HepG2 (cell line): Measurements from ENCODE around the gene ZNF691. TPM values are rescaled to one million over a fixed set of nuclear protein-coding genes. Genes with fewer than 3 reads are reported as not detected.

Experiments used
- ATAC-seq: fragments of 200-7000 bp; cut with Tn5 transposase; 3 replicates; pipeline ENCODE4 v1.9.1; 2020; ENCODE audit warnings: mild to moderate bottlenecking, moderate library complexity
- BruUV-seq: library from RNA; stranded (reverse); fragments of 400-500 nt; replicated peaks from 2 replicates; lab custom pipeline; 2021; lab: Mats Ljungman, UMichigan
- CTCF ChIA-PET: fragments of 300-600 bp; formaldehyde crosslinking; extraction: SDS; loops from one replicate; lab custom pipeline; 2021; ENCODE audit warnings: low total read pairs, inconsistent platforms, low intra/inter-chr PET ratio; lab: Yijun Ruan, JAX
- POLR2A ChIA-PET: fragments of 350-600 bp; sonication (Branson Sonifier 250); formaldehyde crosslinking; loops from one replicate; lab custom pipeline; 2020; ENCODE audit warnings: antibody characterized with exemption, inconsistent platforms; lab: Yijun Ruan, JAX
- DNase-seq: peaks from one replicate; pipeline ENCODE4 v3.0.0-alpha.2; 2015; ENCODE audit warnings: low spot score
- FAIRE-seq: peaks from 3 replicates; lab custom pipeline; 2011; peaks lifted over from hg19 to GRCh38; lab: Jason Lieb, UNC
- H2AFZ ChIP-seq: one replicate; pipeline ENCODE4 v1.6.1; 2011; ENCODE audit warnings: low read length, inconsistent platforms
- H3K27ac ChIP-seq: fragments of 300-600 bp; 3 replicates; pipeline ENCODE4 v1.8.0; 2011; ENCODE audit warnings: mixed run types, mild to moderate bottlenecking, mixed read lengths, low read length, inconsistent platforms; ENCODE audit not compliant: insufficient read depth; ENCODE audit errors: extremely low read length
- H3K27me3 ChIP-seq, 2 experiments: fragments of 200-600 bp in 1 of 2; 2 replicates in 1 of 2; 3 replicates in 1 of 2; pipeline versions ENCODE4 v1.6.0 to v1.8.0; 2011; ENCODE audit warnings: low read length in 2 of 2, mild to moderate bottlenecking in 2 of 2, moderate library complexity in 2 of 2, inconsistent platforms in 1 of 2; ENCODE audit not compliant: insufficient read depth in 2 of 2, control insufficient read depth in 1 of 2
- H3K36me3 ChIP-seq, 2 experiments: fragments of 200-600 bp in 1 of 2; replicated peaks in 1 of 2; 2 replicates in 1 of 2; 3 replicates in 1 of 2; pipeline versions ENCODE4 v1.5.1 to v1.8.0; 2011; ENCODE audit warnings: low read length in 2 of 2, inconsistent platforms in 1 of 2; ENCODE audit not compliant: insufficient read depth in 2 of 2, control insufficient read depth in 1 of 2
- H3K4me1 ChIP-seq: 2 replicates; pipeline ENCODE4 v1.5.1; 2012; ENCODE audit warnings: low read length, inconsistent platforms; ENCODE audit not compliant: insufficient read depth
- H3K4me2 ChIP-seq: 2 replicates; pipeline ENCODE4 v1.6.0; 2011; ENCODE audit warnings: low read depth, low read length, inconsistent platforms
- H3K4me3 ChIP-seq, 3 experiments: fragments of 200-600 bp in 1 of 3; sonication (generic), shearing (Covaris generic) in 1 of 3; replicated peaks in 1 of 3; 2 replicates each; pipeline ENCODE4 v1.5.1; 2011 to 2016; ENCODE audit warnings: low read length in 3 of 3, inconsistent platforms in 2 of 3, low read depth in 2 of 3, mild to moderate bottlenecking in 2 of 3, control low read depth in 1 of 3, mixed read lengths in 1 of 3; ENCODE audit not compliant: insufficient read depth in 1 of 3
- H3K79me2 ChIP-seq: one replicate; pipeline ENCODE4 v1.6.1; 2011; ENCODE audit warnings: low read length, inconsistent platforms; ENCODE audit not compliant: insufficient read depth
- H3K9ac ChIP-seq: 2 replicates; pipeline ENCODE4 v1.6.0; 2011; ENCODE audit warnings: mild to moderate bottlenecking, low read depth, low read length, inconsistent platforms; ENCODE audit not compliant: insufficient read depth
- H3K9me3 ChIP-seq: 2 replicates; pipeline ENCODE4 v1.5.1; 2012; ENCODE audit warnings: mild to moderate bottlenecking, low read length
- H4K20me1 ChIP-seq: 2 replicates; pipeline ENCODE4 v1.6.0; 2011; ENCODE audit warnings: inconsistent platforms, mild to moderate bottlenecking, low read length, moderate library complexity; ENCODE audit not compliant: insufficient read depth
- AGO2 ChIP-seq: fragments of 200-400 bp; formaldehyde crosslinking; optimal IDR thresholded peaks from 2 replicates; pipeline ENCODE3; 2017; ENCODE audit warnings: mild to moderate bottlenecking, low read depth, low read length, moderate library complexity
- BORCS8-MEF2B ChIP-seq: sonication (generic); formaldehyde crosslinking; IDR thresholded peaks from 2 replicates; pipeline ENCODE4 v1.8.0; 2022; ENCODE audit warnings: mild to moderate bottlenecking, missing genetic modification reagents
- IKZF1 ChIP-seq: fragments of 450-650 bp; IDR thresholded peaks from 2 replicates; pipeline ENCODE4 v1.7.1; 2016
- JUNB ChIP-seq: sonication (generic); formaldehyde crosslinking; IDR thresholded peaks from 2 replicates; pipeline ENCODE4 v1.8.0; 2022; ENCODE audit warnings: missing genetic modification reagents, mild to moderate bottlenecking, borderline replicate concordance
- WGBS: methylation state at CpG from one replicate; pipeline ENCODE4 v1.1.6; 2017; ENCODE audit warnings: low lambda C conversion rate; 5-methylcytosine and 5-hydroxymethylcytosine counted together
- in situ Hi-C: cut with HindIII; loops from 2 replicates; pipeline ENCODE4 v1.10.0; 2017; ENCODE audit warnings: low pct_unique_long_range_greater_than_20kb; ENCODE audit not compliant: extremely low pct_ligation_motif_present
- intact Hi-C: fragments of 100-400 bp; cut with micrococcal nuclease; formaldehyde crosslinking; loops from one replicate; pipeline ENCODE4 v1.10.0; 2022; ENCODE audit not compliant: unreplicated experiment
- polyA plus RNA-seq, 8 experiments: library from polyadenylated mRNA; depleted of rRNA in 3 of 8; stranded (reverse) in 7 of 8; unstranded in 1 of 8; fragments of >200 nt; fragmentation: Illumina TruSeq in 4 of 8; extraction: Trizol in 4 of 8; gene quantifications; 2 replicates each; pipeline versions ENCODE4 v1.2.1 to v1.2.3, GENCODE V29; 2011 to 2016; ENCODE audit warnings: low read depth in 4 of 8, missing spikeins in 1 of 8, mixed read lengths in 1 of 8; ENCODE audit not compliant: insufficient read depth in 1 of 8
- total RNA-seq, 5 experiments: library from RNA; depleted of rRNA; stranded (reverse); fragments of >200 nt; fragmentation: Illumina TruSeq; extraction: Trizol; gene quantifications; 2 replicates each; pipeline ENCODE4 v1.2.3, GENCODE V29; 2016; ENCODE audit warnings: low read depth in 1 of 5

The ZNF691 gene
- total and polyA plus RNA-seq, 2 of the 13 experiments (the other 11 are each of a cell fraction or from before 2014, with no cell fraction given): 7.6 to 7.8 TPM

DNA sequence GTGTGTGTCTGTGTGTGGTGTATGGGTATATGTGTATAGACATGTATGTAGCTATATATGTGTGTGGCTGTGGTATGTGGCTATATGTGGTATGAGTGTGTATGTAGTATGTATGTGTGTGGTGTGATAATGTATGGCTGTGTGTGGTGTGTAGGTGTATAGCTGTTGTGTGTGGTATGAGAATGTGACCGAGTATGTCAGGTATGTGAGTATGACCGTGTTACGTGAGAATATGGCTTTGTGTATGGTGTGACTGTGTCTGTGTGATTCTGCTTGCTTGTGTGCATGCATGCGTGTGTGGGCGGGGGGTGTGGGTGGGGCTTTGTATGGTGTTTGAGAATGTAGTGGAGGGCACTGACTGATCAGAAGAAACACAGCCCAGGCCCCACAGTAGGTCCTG, 3.5 kb downstream of the ZNF691 start:
- CTCF ChIA-PET: no interaction called here
- Histone ChIP-seq H3K9ac (no peak overlapping the region), H3K36me3 (peaks cover 2 to 21% of the 10 kb centered on the region in 2 experiments; a peak in 3 of 5 replicates), H3K4me3 (no peak overlapping the region), H2AFZ (no peak overlapping the region), H3K27me3 (no peaks in the 10 kb centered on the region; a peak in 1 of 5 replicates), H3K9me3 (no peaks in the 10 kb centered on the region), H4K20me1 (no peaks in the 10 kb centered on the region), H3K4me2 (no peak overlapping the region), H3K27ac (no peak overlapping the region), H3K4me1 (peaks cover 35% of the 10 kb centered on the region), H3K79me2 (peaks cover 19% of the 10 kb centered on the region)
- intact Hi-C loops (no loop called here), in situ Hi-C loops (loop anchor here (5.0 kb wide), 1 partner anchor 52 kb away; no protein-coding TSS in a partner anchor)
- DNase-seq (no peak), FAIRE-seq (no peak), ATAC-seq (no peak)
- WGBS: 96% methylated on average over 5 of the region's 5 CpGs
- BruUV-seq: no TSS peak
- TF ChIP-seq BORCS8-MEF2B (CRISPR knock-in tag) (no peak), IKZF1 (0 out of 2 replicates have a peak, but pooled peaks have one; percentile 32)
- TF ChIP-seq, all 625 proteins: peak for 1
- POLR2A ChIA-PET: no interaction called here

GRCh38 chr1:42851420-42851819, 5.0 kb downstream of the ZNF691 start:
- Histone ChIP-seq H3K4me2 (no peak overlapping the region), H2AFZ (no peak overlapping the region), H3K27me3 (no peaks in the 10 kb centered on the region; a peak in 1 of 5 replicates), H3K9me3 (no peaks in the 10 kb centered on the region), H4K20me1 (no peaks in the 10 kb centered on the region)
- intact Hi-C loops: no loop called here
- POLR2A ChIA-PET: no interaction called here
- no peak for ATAC-seq
- 96% methylated on average over 13 of the region's 15 CpGs for WGBS
- TF ChIP-seq JUNB (CRISPR knock-in tag) (no peak), AGO2 (peak; percentile 22)
- TF ChIP-seq, all 625 proteins: peak for 1
- Histone ChIP-seq H3K4me1 (peaks cover 35% of the 10 kb centered on the region), H3K4me3 (no peak overlapping the region), H3K79me2 (peaks cover 16% of the 10 kb centered on the region), H3K27ac (no peak overlapping the region), H3K9ac (no peak overlapping the region), H3K36me3 (peaks cover 2 to 21% of the 10 kb centered on the region in 2 experiments; a peak in 3 of 5 replicates)
- in situ Hi-C loops: no loop called here
- no TSS peak for BruUV-seq
- CTCF ChIA-PET: no interaction called here
- FAIRE-seq (no peak), DNase-seq (no peak)
